DLD1 (cell line): Measurements from ENCODE around the gene HOMER1.
"Not testable (repeated sequence)": the region's sequence is repeated elsewhere in the genome, so short reads cannot be mapped to it uniquely, and the experiment has no call there.

Experiments used
- in situ Hi-C: cut with HindIII; loops from 2 replicates; pipeline ENCODE4 v1.10.0; 2017; ENCODE audit warnings: low sequenced_read_pairs

Gene HOMER1

GRCh38 chr5:79518718-79519117 is 4.8 kb upstream of the HOMER1 start:
- in situ Hi-C loops = no loop called here

- in situ Hi-C loops = no loop called here
Measured at GRCh38 chr5:79517601-79518000, 3.7 kb upstream of the HOMER1 start.

- in situ Hi-C loops = no loop called here
Measured at GRCh38 chr5:79516986-79517385, 3.1 kb upstream of the HOMER1 start.

- in situ Hi-C loops = not testable (repeated sequence)
Measured at GRCh38 chr5:79516331-79516730, 2.4 kb upstream of the HOMER1 start.

GRCh38 chr5:79514391-79515105 is 614 bp upstream of the HOMER1 start:
- in situ Hi-C loops = no loop called here

GRCh38 chr5:79513308-79513703 is 628 bp downstream of the HOMER1 start:
- in situ Hi-C loops = no loop called here

- in situ Hi-C loops = no loop called here
Measured at GRCh38 chr5:79512471-79513307, 1.2 kb downstream of the HOMER1 start.

- in situ Hi-C loops = no loop called here
Measured at GRCh38 chr5:79512049-79512448, 1.9 kb downstream of the HOMER1 start.

GRCh38 chr5:79510638-79511037 is 3.3 kb downstream of the HOMER1 start:
- in situ Hi-C loops = no loop called here

- in situ Hi-C loops = no loop called here
Measured at GRCh38 chr5:79509244-79509885, 4.6 kb downstream of the HOMER1 start.

GRCh38 chr5:79508794-79509193 is 5.1 kb downstream of the HOMER1 start:
- in situ Hi-C loops = no loop called here

GRCh38 chr5:79508354-79508753 is 5.6 kb downstream of the HOMER1 start:
- in situ Hi-C loops = no loop called here

GRCh38 chr5:79507251-79508205 is 6.4 kb downstream of the HOMER1 start:
- in situ Hi-C loops = no loop called here

- in situ Hi-C loops = no loop called here
Measured at GRCh38 chr5:79505138-79505537, 8.8 kb downstream of the HOMER1 start.

- in situ Hi-C loops = no loop called here
Measured at GRCh38 chr5:79503794-79504495, 10.0 kb downstream of the HOMER1 start.

GRCh38 chr5:79499640-79500273 is 14.2 kb downstream of the HOMER1 start:
- in situ Hi-C loops = no loop called here

- in situ Hi-C loops = no loop called here
Measured at GRCh38 chr5:79495311-79495710, 18.6 kb downstream of the HOMER1 start.

- in situ Hi-C loops = no loop called here
Measured at GRCh38 chr5:79493596-79494345, 20.2 kb downstream of the HOMER1 start.
